HG03439 (cell line): ENCODE results near the gene HTD2.

Source experiments
- ATAC-seq: cut with Tn5 transposase; IDR thresholded peaks from one replicate; pipeline ENCODE4 v1.9.1; 2021; ENCODE audit warnings: mild to moderate bottlenecking, moderate library complexity; ENCODE audit not compliant: unreplicated experiment

Gene HTD2

DNA sequence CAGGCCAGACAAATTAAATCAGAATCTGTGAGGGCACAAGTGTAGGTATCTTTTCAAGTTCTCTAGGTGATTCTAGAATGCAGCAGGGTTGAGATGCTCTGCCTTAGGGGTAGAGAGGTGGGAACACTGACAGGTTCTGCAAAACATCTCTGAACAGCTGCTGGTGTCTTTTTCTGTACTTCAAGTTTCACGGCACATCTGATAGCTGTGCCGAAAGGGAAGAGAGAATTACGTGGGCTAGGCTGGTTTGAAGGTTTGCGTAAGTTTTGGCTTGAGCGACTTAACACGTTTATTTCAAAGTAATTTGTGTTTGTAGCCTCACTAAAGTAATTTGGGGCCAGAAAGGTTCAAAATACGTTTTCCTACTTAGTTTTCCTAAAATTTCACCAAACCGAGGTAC lies 48.9 kb downstream of the HTD2 start:
- ATAC-seq: peak; percentile 44

GRCh38 chr3:58356054-58356453 lies 49.7 kb downstream of the HTD2 start:
- no peak for ATAC-seq

GRCh38 chr3:58357402-58357801 lies 51.1 kb downstream of the HTD2 start:
- ATAC-seq: no peak

DNA sequence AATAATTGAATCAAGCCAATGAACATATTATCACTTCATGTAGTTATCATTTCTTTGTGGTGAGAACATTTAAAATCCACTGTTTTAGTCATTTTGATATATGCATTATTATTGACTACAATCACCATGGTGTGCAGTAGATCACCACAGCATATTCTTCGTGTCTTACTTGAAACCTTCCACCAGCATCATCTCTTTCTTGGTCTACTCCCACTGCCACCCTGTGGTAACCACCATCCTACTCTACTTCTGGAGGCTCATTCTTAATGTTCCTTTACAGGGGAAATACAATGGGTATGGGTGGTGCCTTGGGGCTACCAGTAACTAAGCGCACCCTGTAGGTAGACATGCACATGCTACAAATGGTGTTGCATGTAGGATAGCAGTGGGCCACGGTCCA lies 51.8 kb downstream of the HTD2 start:
- ATAC-seq: no peak

DNA sequence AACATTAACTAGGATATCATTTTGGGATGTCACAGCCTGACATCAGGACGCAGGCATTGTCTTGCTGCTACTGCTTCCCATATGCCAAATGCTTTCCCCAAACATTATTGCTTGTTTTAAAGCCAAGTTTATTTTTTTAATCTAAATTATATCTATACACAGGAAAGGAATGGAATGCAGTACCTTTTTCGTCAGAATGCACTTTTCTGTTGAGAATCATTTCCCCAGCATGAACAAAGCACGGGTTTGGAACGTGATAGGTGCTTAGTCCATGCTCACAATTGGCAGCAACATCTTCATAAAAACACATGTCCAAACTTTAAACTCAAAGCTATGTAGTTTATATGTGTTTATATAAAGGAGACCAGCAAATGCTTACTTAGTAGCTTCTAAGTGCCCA lies 52.5 kb downstream of the HTD2 start:
- no peak for ATAC-seq

DNA sequence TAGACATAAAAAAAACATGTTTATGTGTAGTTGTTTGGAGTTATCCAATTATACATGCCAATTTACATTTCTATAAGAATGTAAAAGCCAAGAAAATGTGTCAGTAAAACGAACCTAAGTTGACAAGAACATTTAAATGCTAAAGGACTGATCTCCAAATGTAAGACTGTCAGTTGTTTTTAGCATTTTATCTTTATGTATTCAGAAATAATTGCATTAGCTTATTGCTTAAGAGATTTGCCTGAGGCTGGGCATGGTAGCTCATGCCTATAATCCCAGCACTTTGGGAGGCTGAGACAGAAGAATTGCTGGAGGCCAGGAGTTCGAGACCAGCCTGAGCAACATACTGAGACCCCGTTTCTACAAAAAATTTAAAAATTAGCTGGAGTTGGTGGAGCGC lies 53.3 kb downstream of the HTD2 start:
- no peak for ATAC-seq

GRCh38 chr3:58361866-58362265 lies 55.5 kb downstream of the HTD2 start:
- ATAC-seq: no peak

DNA sequence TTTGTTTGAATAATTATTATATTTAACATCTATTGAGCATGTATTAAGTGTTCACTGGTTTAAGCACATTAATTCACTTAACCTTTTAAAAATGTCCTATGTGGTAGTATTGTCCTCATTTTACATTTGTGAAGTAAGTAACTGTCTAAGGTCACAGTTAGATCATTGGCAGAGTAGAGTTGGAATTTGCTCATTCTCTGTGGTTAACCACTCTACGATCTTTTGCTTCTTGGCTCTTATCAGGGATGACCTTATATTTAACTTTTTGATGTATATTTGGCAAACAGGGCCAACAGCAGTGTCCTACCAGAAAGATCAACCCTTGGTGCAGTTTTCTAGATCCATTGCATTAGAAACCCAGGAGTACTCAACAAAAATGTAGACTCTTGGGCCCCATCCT lies 60.4 kb downstream of the HTD2 start:
- ATAC-seq: no peak

DNA sequence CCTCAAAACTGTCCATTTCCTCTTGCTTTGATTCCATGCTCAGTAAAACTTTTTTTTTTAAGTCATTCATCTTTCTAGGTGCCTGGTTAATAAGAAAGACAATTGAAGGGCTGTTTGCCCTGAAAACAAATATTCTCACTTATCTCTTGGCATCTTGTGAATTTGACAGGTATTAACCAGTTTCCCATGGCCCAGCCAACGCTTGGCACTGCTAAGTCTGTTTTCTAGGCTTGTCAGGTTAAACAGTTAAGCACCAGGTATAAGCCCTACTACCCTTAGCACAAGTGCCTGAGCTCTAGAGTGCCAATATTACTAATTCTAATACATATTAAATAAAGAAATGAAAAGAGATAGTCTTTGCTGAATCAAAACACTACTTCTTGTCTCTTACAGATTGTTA lies 62.7 kb downstream of the HTD2 start:
- ATAC-seq: no peak
